H1 (cell line): ENCODE results near the gene DERL3. TPM values are rescaled to one million over a fixed set of nuclear protein-coding genes. Genes with fewer than 3 reads are reported as not detected.
A peak's percentile ranks its signal among the peaks of the same experiment; 100 is the strongest.

Source experiments
- CHD2 ChIP-seq: IDR thresholded peaks from 2 replicates; pipeline ENCODE4 v1.6.1; 2012; ENCODE audit warnings: low read length, improper control_type of control experiment
- CTBP2 ChIP-seq: IDR thresholded peaks from 2 replicates; pipeline ENCODE4 v1.7.0; 2011; ENCODE audit warnings: borderline replicate concordance, mild to moderate bottlenecking, moderate library complexity, mixed read lengths, low read length; ENCODE audit not compliant: insufficient read depth, insufficient read length
- EGR1 ChIP-seq: IDR thresholded peaks from 2 replicates; pipeline ENCODE4 v1.6.1; 2011; ENCODE audit warnings: low read depth, low read length, borderline replicate concordance
- GABPA ChIP-seq: IDR thresholded peaks from 2 replicates; pipeline ENCODE4 v1.6.1; 2011; ENCODE audit warnings: mild to moderate bottlenecking, low read length, moderate library complexity, borderline replicate concordance; ENCODE audit not compliant: insufficient read depth
- HDAC2 ChIP-seq, 2 experiments: fragments of 300-600 bp in 1 of 2; sonication (generic) in 1 of 2; IDR thresholded peaks; 2 replicates each; pipeline ENCODE4 v1.6.1; 2011 to 2012; ENCODE audit warnings: low read depth in 2 of 2, low read length in 2 of 2, mild to moderate bottlenecking in 2 of 2, moderate library complexity in 2 of 2, borderline replicate concordance in 1 of 2, inconsistent platforms in 1 of 2
- KDM4A ChIP-seq: IDR thresholded peaks from one replicate; pipeline ENCODE4 v1.7.1; 2012; ENCODE audit warnings: low read depth, mild to moderate bottlenecking, moderate library complexity, low read length, inconsistent platforms; ENCODE audit not compliant: severe bottlenecking
- MAFK ChIP-seq: IDR thresholded peaks from 2 replicates; pipeline ENCODE4 v1.6.1; 2012; ENCODE audit warnings: low read depth, mild to moderate bottlenecking, improper control_type of control experiment, low read length
- NANOG ChIP-seq: IDR thresholded peaks from 2 replicates; pipeline ENCODE4 v1.6.1; 2011; ENCODE audit warnings: low read length, low read depth, mild to moderate bottlenecking, inconsistent platforms; ENCODE audit not compliant: insufficient read depth, poor library complexity, severe bottlenecking
- PHF8 ChIP-seq: fragments of 200-600 bp; sonication (generic); conservative IDR thresholded peaks from 2 replicates; pipeline ENCODE4 v1.7.1; 2012; ENCODE audit warnings: low read depth, mild to moderate bottlenecking, inconsistent platforms, low read length, moderate library complexity
- SIN3A ChIP-seq, 2 experiments: IDR thresholded peaks in 1 of 2; conservative IDR thresholded peaks in 1 of 2; 2 replicates each; pipeline ENCODE4 v1.6.1; 2011 to 2012; ENCODE audit warnings: low read length in 2 of 2, improper control_type of control experiment in 1 of 2, low read depth in 1 of 2, mild to moderate bottlenecking in 1 of 2
- SP4 ChIP-seq: IDR thresholded peaks from 2 replicates; pipeline ENCODE4 v1.6.1; 2012; ENCODE audit warnings: low read length, inconsistent platforms
- polyA plus RNA-seq, 7 experiments: library from polyadenylated mRNA; depleted of rRNA in 3 of 7; stranded (reverse) in 5 of 7; unstranded in 2 of 7; fragments of >200 nt in 5 of 7; fragments of 200-250 nt in 2 of 7; gene quantifications; 1 replicate in 5 of 7; 2 replicates in 1 of 7; 4 replicates in 1 of 7; pipeline versions ENCODE4 v1.2.1 to v1.2.3, GENCODE V29; 2011 to 2013; ENCODE audit warnings: missing spikeins in 2 of 7, mixed read lengths in 2 of 7
- total RNA-seq: library from RNA; stranded (reverse); fragmentation: NEBNext Ultra II Directional; extraction: Animal tissue kit (Norgen Biotek cat#: 25700); gene quantifications from 2 replicates; pipeline ENCODE4 v1.2.1, GENCODE V29; 2021
- TF ChIP-seq, protein P1 (sequence below): IDR thresholded peaks from 2 replicates; pipeline ENCODE4 v1.6.1; 2012; ENCODE audit warnings: inconsistent platforms
- TF ChIP-seq, protein P2 (sequence below): IDR thresholded peaks from 2 replicates; pipeline ENCODE4 v1.6.1; 2012; ENCODE audit warnings: inconsistent platforms

Gene DERL3
- total and polyA plus RNA-seq, 2 of the 8 experiments (the other 6 are each of a cell fraction or from before 2014, with no cell fraction given): 8.7 to 19.5 TPM

DNA sequence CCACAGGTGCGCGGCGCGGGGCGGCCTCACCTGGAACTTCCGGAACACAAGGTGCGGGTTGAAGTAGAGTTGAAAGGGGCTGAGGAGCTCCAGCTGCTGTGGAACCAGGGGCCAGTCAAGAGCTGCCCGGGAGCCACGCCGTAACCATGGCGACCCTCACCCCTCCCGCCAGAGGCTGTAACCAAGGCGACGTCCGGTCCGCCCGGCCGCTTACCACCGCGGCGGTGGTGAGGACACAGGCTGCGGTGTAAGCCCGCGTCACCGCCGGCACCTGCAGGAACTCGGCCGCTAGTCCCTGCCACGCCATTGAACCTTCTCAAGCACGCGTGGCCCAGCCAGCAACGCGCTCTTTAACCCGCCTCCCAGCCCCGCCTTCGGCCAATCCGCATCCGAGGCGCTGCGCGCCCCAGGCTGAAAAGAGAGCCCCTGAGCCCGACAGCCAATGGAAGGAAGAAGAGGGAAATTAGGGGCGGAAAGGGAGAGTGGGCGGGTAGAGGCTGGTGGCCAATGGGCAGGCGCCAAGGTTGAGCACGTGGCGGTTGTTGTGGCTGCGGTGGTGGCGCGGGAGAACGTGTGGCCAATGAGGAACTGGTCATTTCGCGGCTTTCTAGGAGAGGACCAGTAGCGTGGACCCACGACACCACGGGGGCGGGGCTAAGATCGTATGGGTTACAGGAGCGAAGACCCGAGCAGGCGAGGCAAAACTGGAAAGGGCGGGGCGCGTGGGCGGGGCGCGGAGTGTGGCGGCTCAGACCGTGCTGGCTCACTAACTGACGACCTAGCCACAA, at the start of gene DERL3 (continued):
- TF ChIP-seq KDM4A (peak; percentile 94), HDAC2 (IDR thresholded peaks at IDR 0.05; ENCODE audit: borderline replicate concordance in 1 of 2, low read depth in 2 of 2, low read length in 2 of 2) (peak in 1 of 2 experiments; percentile 93; a peak in 2 of 4 replicates), CHD2 (peak; percentile 81), NANOG (no peak), SP4 (peak; percentile 83; the same call in 1 of the 2 replicates), CTBP2 (no peak), SIN3A (conservative IDR thresholded peaks at IDR 0.05 in 1 of 2, IDR thresholded peaks at IDR 0.05 in 1 of 2; ENCODE audit: low read depth in 1 of 2, low read length in 2 of 2) (peak; percentile 83 to 95; a peak in 3 of 4 replicates), GABPA (no peak), PHF8 (peak; percentile 53; the same call in 1 of the 2 replicates), MAFK (no peak), EGR1 (peak; percentile 56; the same call in 1 of the 2 replicates)
- TF ChIP-seq, protein P1, sequence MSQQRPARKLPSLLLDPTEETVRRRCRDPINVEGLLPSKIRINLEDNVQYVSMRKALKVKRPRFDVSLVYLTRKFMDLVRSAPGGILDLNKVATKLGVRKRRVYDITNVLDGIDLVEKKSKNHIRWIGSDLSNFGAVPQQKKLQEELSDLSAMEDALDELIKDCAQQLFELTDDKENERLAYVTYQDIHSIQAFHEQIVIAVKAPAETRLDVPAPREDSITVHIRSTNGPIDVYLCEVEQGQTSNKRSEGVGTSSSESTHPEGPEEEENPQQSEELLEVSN: peak; percentile 99
- TF ChIP-seq, protein P2, sequence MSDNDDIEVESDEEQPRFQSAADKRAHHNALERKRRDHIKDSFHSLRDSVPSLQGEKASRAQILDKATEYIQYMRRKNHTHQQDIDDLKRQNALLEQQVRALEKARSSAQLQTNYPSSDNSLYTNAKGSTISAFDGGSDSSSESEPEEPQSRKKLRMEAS: peak; percentile 99
